ENCODE measurements around the gene CHD6. TPM values are rescaled to one million over a fixed set of nuclear protein-coding genes. Genes with fewer than 3 reads are reported as not detected.

The CHD6 gene
- total and polyA plus RNA-seq, 2 experiments from 2014 or later = 41.0 to 158 TPM

DNA sequence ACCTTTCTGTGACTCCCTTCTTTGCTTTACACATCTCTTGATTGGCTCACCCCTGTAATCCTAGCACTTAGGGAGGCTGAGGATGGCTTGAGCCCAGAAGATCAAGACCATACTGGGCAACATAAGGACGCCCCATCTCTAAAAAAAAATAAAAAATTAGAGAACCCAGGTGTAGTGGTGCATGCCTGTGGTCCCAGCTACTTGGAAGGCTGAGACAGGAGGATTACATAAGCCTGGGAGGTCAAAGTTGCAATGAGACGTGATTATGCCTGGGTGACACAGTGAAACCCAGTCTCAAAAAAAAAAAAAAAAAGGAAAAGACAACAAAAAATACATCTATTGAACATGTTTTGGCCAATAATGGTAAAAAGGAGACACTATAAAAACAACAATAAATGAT lies 37.8 kb downstream of the CHD6 start (continued):
- TF ChIP-seq, protein P1, sequence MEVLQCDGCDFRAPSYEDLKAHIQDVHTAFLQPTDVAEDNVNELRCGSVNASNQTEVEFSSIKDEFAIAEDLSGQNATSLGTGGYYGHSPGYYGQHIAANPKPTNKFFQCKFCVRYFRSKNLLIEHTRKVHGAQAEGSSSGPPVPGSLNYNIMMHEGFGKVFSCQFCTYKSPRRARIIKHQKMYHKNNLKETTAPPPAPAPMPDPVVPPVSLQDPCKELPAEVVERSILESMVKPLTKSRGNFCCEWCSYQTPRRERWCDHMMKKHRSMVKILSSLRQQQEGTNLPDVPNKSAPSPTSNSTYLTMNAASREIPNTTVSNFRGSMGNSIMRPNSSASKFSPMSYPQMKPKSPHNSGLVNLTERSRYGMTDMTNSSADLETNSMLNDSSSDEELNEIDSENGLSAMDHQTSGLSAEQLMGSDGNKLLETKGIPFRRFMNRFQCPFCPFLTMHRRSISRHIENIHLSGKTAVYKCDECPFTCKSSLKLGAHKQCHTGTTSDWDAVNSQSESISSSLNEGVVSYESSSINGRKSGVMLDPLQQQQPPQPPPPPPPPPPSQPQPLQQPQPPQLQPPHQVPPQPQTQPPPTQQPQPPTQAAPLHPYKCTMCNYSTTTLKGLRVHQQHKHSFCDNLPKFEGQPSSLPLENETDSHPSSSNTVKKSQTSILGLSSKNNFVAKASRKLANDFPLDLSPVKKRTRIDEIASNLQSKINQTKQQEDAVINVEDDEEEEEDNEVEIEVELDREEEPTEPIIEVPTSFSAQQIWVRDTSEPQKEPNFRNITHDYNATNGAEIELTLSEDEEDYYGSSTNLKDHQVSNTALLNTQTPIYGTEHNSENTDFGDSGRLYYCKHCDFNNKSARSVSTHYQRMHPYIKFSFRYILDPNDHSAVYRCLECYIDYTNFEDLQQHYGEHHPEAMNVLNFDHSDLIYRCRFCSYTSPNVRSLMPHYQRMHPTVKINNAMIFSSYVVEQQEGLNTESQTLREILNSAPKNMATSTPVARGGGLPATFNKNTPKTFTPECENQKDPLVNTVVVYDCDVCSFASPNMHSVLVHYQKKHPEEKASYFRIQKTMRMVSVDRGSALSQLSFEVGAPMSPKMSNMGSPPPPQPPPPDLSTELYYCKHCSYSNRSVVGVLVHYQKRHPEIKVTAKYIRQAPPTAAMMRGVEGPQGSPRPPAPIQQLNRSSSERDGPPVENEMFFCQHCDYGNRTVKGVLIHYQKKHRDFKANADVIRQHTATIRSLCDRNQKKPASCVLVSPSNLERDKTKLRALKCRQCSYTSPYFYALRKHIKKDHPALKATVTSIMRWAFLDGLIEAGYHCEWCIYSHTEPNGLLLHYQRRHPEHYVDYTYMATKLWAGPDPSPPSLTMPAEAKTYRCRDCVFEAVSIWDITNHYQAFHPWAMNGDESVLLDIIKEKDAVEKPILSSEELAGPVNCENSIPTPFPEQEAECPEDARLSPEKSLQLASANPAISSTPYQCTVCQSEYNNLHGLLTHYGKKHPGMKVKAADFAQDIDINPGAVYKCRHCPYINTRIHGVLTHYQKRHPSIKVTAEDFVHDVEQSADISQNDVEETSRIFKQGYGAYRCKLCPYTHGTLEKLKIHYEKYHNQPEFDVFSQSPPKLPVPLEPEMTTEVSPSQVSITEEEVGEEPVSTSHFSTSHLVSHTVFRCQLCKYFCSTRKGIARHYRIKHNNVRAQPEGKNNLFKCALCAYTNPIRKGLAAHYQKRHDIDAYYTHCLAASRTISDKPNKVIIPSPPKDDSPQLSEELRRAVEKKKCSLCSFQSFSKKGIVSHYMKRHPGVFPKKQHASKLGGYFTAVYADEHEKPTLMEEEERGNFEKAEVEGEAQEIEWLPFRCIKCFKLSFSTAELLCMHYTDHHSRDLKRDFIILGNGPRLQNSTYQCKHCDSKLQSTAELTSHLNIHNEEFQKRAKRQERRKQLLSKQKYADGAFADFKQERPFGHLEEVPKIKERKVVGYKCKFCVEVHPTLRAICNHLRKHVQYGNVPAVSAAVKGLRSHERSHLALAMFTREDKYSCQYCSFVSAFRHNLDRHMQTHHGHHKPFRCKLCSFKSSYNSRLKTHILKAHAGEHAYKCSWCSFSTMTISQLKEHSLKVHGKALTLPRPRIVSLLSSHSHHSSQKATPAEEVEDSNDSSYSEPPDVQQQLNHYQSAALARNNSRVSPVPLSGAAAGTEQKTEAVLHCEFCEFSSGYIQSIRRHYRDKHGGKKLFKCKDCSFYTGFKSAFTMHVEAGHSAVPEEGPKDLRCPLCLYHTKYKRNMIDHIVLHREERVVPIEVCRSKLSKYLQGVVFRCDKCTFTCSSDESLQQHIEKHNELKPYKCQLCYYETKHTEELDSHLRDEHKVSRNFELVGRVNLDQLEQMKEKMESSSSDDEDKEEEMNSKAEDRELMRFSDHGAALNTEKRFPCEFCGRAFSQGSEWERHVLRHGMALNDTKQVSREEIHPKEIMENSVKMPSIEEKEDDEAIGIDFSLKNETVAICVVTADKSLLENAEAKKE (CRISPR knock-in tag; IDR thresholded peaks at IDR 0.05) = no peak

DNA sequence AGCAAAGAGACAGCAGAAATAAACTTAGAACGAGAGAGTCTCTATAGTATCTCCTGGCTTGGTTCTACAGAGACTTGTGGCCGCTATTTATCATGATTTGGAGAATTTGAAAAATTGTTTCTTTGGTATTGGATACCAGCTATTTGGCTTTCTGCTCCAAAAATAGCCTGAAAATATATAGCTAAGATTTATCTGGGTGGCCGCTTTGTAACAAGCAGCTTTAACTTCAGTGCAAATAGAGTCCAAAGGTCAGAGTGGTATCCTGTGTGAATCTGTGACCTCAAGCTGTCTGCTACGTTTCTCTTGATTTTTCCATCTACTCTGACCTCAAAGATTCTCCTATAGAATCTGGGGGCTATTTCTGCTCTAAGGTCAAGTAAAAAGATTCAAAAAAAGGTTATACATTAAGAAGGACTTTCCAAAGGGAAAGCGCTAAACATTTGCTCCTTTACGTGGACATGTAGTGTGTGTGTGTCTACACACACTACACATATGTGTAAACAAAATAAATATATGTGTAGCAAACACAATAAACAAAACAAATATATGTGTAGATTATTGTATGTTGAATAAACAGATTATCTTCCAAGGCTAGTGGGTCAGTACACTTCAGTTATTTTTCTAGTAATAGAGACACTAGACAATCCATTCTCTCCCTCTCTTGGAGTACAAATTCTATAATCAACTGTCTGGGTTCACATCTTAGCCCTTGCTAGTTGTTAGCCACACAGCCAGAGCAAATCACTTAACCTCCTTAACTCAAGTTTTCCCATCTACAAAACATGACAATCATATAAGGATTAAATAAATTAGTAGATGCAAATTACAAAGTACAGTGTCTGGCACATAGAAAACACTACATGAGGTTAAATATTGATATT lies 40.8 kb downstream of the CHD6 start:
- Mint-ChIP-seq H3K27me3 (ENCODE audit: insufficient read depth, low read depth, poor library complexity) (peaks cover 3% of the 10 kb centered on the region), H3K4me3 (no peak overlapping the region), H3K9me3 (peaks cover 2% of the 10 kb centered on the region; the same call in 1 of the 3 replicates), H3K36me3 (ENCODE audit: low read depth) (peaks cover 7% of the 10 kb centered on the region; the same call in 2 of the 3 replicates), H3K27ac (no peak overlapping the region), H3K4me1 (peaks cover 34% of the 10 kb centered on the region)
- no peak for TF ChIP-seq ZNF331 (CRISPR knock-in tag; IDR thresholded peaks at IDR 0.05; ENCODE audit: low read depth)
- TF ChIP-seq JUNB (IDR thresholded peaks at IDR 0.05; ENCODE audit: unreplicated experiment) = no peak
- no peak for TF ChIP-seq STAT1 (IDR thresholded peaks at IDR 0.05; ENCODE audit: unreplicated experiment)
- TF ChIP-seq, protein P2, sequence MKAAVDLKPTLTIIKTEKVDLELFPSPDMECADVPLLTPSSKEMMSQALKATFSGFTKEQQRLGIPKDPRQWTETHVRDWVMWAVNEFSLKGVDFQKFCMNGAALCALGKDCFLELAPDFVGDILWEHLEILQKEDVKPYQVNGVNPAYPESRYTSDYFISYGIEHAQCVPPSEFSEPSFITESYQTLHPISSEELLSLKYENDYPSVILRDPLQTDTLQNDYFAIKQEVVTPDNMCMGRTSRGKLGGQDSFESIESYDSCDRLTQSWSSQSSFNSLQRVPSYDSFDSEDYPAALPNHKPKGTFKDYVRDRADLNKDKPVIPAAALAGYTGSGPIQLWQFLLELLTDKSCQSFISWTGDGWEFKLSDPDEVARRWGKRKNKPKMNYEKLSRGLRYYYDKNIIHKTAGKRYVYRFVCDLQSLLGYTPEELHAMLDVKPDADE (IDR thresholded peaks at IDR 0.05) = no peak
- TF ChIP-seq NANOG (IDR thresholded peaks at IDR 0.05; ENCODE audit: borderline replicate concordance) = no peak
- TF ChIP-seq, protein P3, sequence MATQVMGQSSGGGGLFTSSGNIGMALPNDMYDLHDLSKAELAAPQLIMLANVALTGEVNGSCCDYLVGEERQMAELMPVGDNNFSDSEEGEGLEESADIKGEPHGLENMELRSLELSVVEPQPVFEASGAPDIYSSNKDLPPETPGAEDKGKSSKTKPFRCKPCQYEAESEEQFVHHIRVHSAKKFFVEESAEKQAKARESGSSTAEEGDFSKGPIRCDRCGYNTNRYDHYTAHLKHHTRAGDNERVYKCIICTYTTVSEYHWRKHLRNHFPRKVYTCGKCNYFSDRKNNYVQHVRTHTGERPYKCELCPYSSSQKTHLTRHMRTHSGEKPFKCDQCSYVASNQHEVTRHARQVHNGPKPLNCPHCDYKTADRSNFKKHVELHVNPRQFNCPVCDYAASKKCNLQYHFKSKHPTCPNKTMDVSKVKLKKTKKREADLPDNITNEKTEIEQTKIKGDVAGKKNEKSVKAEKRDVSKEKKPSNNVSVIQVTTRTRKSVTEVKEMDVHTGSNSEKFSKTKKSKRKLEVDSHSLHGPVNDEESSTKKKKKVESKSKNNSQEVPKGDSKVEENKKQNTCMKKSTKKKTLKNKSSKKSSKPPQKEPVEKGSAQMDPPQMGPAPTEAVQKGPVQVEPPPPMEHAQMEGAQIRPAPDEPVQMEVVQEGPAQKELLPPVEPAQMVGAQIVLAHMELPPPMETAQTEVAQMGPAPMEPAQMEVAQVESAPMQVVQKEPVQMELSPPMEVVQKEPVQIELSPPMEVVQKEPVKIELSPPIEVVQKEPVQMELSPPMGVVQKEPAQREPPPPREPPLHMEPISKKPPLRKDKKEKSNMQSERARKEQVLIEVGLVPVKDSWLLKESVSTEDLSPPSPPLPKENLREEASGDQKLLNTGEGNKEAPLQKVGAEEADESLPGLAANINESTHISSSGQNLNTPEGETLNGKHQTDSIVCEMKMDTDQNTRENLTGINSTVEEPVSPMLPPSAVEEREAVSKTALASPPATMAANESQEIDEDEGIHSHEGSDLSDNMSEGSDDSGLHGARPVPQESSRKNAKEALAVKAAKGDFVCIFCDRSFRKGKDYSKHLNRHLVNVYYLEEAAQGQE (IDR thresholded peaks at IDR 0.05; ENCODE audit: unreplicated experiment) = no peak
- no peak for TF ChIP-seq EZH2 (IDR thresholded peaks at IDR 0.05; ENCODE audit: low read depth, unreplicated experiment)
- no peak for TF ChIP-seq ZNF114 (CRISPR knock-in tag; IDR thresholded peaks at IDR 0.05)
- TF ChIP-seq CREB1 (CRISPR knock-in tag; IDR thresholded peaks at IDR 0.05; ENCODE audit: low read depth) = no peak
- no peak for TF ChIP-seq EZH2phosphoT487 (IDR thresholded peaks at IDR 0.05; ENCODE audit: unreplicated experiment)
- Histone ChIP-seq H3K36me3 (ENCODE audit: insufficient read depth) (no peaks in the 10 kb centered on the region), H3K4me2 (no peak overlapping the region), H3K9me2 (ENCODE audit: insufficient read depth) (no peaks in the 10 kb centered on the region), H4K20me1 (replicated peaks; ENCODE audit: insufficient read depth) (peaks cover 46% of the 10 kb centered on the region), H2AFZ (no peak overlapping the region), H3F3A (replicated peaks; ENCODE audit: low read depth) (no peaks in the 10 kb centered on the region), H3K4me3 (no peak overlapping the region), H3K4me1 (ENCODE audit: insufficient read depth) (peaks cover 33% of the 10 kb centered on the region), H3K79me2 (replicated peaks; ENCODE audit: insufficient read depth) (peaks cover 100% of the 10 kb centered on the region), H3K27ac (ENCODE audit: low read depth) (peak overlapping the region; percentile 11; the same call in 1 of the 2 replicates), H3K27me3 (ENCODE audit: insufficient read depth) (no peaks in the 10 kb centered on the region)
- DNase-seq (ENCODE audit: low spot score) = no peak
- no peak for ATAC-seq
